HG02623 (cell line): ENCODE results near the gene SH3BP2.
A peak's percentile ranks its signal among the peaks of the same experiment; 100 is the strongest.

Experiments used
- ATAC-seq: cut with Tn5 transposase; IDR thresholded peaks from one replicate; pipeline ENCODE4 v1.9.1; 2021; ENCODE audit warnings: moderate library complexity; ENCODE audit not compliant: unreplicated experiment

The SH3BP2 gene, protein sequence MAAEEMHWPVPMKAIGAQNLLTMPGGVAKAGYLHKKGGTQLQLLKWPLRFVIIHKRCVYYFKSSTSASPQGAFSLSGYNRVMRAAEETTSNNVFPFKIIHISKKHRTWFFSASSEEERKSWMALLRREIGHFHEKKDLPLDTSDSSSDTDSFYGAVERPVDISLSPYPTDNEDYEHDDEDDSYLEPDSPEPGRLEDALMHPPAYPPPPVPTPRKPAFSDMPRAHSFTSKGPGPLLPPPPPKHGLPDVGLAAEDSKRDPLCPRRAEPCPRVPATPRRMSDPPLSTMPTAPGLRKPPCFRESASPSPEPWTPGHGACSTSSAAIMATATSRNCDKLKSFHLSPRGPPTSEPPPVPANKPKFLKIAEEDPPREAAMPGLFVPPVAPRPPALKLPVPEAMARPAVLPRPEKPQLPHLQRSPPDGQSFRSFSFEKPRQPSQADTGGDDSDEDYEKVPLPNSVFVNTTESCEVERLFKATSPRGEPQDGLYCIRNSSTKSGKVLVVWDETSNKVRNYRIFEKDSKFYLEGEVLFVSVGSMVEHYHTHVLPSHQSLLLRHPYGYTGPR

DNA sequence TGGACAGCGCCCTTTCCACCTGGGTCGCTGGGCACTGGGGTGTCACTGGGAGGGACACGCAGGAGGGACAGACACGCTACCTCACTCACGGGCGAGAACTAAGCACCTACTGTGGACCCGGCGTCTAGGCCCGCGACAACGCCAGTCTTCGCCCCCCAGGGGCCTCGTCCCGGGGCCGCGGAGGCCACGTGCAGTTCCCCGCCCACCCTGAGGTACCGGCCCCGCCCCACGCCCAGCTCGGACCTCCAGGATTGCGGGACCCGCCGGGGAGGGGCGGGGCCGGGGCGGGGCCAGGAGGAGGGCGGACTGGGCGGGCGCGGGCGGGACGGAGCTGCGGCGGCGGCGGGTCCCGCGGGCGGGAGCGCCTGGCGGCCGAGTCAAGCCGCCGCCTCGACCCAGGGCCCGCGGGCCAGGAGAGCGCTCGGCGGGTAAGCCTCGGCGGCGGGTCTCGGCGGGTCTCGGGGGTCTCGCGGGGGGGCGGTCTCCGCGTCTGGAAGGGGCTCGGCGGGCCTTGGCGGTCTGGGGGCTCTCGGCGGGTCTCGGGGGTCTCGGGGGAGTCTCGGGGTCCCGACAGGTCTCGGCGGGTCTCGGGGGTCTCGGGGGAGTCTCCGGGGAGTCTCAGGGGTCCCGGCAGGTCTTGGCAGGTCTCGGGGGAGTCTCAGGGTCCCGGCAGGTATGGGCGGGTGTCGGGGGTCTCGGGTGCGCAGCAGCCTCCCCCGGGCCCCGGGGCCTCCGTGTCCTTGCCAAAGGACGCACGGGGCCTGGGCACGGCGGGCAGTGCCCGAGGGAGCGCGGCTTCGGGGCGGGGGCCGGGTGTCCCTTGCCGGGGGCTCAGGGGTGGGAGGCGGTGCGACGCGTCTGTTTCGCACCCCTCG lies at the start of gene SH3BP2:
Gene SH3BP2, plus strand, starts transcription at position 375 of the 875 bp plus-strand sequence. CDS start 27,533 bp downstream, outside the sequence.
- ATAC-seq = peak; percentile 44

DNA sequence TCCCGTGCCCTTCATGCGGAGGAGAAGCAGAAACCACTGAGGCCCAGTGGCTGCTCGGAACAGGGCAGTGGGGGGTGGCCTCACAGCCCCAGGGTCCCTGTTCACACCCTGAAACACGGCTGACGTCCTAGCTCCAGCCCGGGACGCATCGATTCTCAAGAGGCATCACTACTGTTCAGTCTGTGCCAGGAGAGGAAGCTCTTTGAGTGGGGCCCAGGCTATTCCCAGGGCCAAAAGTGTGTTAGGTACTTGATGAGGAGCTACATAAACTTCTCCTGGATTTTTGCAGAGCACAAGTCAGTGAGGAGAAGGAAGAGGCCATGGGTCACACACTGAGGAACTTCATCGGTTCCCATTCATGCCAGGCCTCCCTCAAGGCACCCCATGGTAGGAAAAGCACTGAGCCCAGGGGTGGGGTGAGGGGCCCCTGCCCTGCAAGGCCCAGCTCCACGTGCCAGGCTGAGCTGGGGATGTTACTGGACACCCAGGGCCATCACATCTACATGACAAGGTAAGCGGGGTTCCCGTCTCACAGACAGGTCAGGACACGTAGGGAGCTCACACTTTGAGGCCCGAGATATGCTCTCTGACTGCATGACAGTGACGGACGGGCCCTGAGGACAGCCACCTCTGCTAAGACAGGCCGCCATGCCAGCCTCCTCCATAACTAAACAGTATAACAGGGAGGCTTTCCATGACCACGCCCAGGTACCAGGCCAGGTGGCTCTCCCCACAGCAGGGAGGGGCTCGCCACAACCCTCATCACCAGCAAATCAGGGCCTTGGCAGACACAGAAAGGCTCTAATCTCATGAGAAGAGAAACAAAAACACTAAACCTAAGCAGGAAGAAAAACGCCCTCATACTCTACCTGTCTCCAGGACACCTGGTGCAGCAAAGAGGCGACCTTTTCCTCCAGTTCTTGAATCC lies 49.1 kb upstream of the SH3BP2 start:
- ATAC-seq = no peak

DNA sequence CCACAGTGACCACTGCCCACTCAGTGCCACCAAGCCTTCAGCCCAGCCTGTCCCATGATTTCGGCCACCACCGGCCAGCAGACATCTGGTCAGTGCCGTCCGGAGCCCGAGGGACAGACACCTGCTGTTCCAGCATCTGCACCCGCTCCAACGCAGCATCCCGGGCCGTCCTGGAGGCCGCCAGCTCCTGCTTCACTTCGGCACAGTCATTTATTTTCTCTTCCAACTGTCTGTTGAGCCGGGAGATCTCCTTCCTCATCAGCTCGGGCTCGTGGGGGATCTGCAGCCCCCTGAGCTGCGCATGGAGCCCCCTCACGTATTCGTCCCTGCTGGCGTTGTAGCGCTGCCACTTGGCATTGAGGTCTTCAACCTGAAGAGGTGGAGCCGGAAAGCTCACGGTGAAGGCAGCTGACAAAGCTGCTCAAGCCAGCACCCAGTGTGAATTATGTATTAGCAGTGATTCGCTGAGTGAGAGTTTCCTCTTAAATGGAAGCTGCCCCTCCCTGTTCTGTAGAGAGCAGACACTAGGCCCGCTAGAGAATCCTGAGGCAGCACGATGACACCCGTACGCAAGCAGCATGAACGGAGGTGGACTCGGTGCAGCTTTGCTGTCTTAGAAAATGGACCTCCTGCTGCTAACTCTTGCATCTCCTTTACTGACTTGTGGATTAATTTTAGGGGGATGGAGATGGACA lies 48.2 kb upstream of the SH3BP2 start:
- no peak for ATAC-seq

DNA sequence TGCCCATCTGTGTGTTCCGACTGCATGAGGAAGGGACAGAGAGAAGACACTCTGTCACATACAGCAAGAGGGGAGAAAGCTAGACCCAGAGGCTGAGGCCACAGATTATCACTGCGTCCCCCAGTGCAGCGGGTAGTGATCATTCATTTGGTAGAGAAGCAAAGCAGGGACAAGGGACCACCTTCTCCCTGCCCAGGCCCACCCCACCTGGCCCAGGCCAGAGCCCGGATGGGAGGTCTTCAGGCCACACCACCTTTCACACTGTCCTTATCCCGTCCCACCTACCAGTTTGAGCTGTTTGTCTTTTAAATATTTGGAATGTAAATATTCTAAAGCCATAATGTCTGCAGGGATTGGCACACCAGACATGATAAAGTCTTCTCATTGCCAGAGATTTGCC lies 47.4 kb upstream of the SH3BP2 start:
- no peak for ATAC-seq

DNA sequence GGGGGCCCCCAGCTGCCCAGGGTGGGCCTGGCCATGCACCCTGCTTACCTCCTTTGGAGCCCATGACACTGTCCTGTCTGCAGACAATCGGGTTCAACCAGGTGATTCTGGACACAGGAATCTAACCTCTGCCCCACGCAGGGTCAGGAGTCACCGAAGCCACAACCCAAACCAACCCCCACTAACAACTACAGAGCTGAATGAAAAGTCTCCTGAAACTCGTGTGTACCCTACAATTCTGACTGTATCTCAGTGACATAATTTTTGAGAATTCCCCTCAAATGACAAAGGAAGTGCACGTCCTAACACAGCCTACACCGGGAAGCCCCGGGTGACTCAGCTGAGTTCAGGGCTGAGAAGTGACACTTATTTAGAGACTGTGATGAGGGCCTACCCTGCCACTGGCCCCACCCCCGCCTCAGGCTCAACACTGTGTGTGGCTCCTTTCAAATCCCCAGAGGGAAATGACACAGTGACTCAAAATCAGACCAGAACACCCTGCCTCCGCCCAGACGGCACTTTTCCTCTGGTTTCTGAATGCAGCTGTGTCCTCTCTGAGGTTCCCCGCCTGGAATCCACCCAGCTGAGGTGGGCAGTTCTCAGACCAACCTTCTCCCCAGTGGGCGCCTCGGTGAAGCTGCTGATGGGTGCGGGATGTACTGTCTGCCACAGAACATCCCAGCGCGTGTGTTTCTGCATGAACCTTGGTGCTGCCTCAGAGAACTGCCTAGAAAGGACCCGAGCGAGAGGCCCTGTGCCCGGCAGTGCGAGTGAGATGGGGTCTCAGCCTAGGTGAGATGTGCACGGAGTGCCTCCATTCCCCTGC lies 46.7 kb upstream of the SH3BP2 start:
- ATAC-seq = peak; percentile 91

DNA sequence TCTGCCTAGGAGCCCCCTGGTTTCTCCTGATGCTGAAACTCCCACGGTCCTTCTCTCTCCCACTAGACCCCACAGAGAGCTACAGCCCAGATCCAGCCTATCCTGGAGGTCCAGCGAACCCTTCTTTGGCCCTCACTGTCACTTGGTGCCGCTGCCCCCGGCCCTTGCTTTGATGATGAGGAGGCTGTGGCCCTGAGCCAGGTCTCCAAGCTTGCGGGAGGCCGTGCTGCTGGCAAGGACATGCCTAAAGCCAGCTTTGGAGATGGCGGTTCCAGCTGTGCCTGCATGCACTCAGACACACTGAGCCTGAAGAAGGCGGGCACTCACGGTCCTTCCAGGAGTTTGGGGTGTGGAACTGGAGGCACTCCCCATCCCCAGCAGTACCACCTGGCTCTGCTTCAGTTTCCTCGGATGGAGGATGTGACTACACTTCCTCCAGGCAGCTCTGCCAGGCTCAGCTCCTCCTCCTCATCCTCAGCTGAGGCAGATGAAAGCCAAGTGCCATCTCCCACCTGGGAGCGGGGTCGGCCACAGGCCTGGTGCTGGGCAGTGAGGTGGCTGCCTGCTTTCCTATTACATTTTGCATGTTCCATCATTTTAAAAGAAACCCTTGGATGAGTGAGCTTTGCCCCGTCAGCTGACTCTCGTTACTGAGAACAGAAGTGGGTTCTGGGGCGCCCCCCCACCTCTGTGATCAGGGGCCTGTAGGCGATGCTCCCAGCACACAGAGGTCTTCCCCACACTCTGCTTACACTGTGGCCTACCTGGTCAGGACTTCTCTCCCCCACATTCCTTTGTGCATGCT lies 45.8 kb upstream of the SH3BP2 start:
- ATAC-seq = no peak

DNA sequence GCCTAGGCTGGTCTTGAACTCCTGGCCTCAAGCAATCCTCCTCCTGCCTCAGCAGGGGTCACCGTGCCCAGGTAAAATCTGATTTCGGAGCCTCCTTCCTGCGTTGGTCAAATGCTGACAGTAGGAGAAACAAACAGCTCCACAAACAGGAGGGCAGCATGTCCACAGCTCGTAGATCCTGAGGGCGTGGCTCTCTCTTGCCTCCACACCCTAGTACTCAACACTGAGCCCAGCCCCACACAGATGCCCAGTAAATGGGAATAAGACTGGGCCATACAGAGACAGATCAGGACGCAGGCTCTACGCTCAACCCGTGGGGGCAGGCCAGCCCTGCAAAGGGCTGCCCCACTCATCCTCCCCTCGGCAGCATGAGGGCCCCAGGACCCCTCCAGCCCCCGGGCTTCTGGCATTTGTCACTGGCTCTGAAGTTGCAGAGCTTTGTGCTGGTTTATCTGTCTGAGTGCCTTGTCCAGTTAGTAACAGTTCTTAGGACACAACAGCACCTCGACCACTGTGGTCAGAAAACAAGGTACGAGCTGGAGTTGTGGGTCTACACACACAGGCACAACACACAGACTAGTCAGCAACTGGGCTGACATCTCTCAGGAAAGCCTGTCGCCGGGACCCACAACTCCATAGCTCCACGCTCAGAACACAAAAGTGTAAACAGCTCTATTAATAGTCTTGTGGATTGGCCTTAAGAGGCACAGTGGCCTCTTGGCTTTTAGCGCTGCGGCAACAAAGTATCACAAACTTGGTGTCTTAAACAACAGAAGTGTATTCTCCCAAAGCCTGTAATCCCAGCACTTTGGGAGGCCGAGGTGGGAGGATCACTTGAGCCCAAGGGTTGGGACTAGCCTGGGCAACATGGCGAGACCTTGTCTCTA lies 41.9 kb upstream of the SH3BP2 start:
- no peak for ATAC-seq

DNA sequence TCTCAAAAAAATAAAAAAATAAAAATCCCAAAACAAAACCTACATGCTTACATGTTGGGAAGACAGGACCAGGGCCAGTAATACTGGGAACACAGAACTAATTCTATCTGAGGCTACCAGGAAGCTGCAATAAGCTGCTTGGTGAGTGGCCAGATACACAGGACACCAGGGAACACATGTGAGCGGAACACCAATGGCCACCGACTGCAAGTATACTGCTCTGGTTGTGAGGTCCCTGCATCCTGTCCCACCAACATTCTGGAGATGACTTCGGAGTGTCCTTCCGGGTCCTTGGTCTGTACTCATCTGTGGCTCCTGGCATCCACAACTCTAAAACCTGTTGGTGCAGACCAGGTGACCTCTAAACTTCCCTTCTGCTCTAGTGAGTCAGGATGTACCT lies 39.4 kb upstream of the SH3BP2 start:
- no peak for ATAC-seq

DNA sequence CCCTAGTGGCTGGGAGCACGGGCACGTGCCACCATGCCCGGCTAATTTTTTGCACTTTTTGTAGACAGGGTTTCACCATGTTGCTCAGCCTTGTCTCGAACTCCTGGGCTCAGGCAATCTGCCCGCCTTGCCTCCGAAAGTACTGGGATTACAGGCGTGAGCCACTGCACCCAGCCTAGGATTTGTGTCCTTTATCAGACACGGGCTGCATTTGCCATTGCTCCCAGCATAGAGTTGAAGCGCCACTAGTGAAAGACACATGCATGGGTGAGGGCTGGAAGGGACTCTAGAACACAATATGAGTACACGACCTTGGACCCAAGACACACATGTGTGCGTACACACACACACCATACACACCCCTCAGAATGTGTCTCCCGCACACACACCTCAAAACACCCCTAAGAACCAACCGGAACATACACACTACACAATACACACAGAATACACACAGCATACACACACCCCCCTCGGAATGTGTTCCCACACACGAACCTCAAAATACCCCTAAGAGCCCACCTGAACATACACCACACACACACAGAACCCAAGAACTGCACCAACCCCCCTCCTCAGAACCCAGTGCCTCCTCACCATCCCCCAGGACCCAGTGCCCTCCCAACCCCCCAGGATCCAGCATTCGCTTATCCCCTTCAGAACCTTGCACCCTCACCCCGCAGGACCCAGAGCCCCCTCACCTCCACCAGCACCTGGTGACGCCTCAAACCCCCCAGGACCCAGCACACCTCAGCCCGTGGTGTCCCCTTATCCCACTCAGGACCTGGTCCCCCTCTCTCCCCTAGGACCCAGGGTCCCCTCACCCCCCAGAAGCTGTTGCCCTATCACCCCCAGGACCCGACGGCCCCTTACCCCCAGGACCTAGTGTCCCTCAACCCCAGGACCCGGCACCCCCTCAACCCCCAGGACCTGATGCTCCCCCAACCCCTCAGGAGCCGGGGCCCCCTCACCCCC lies 37.8 kb upstream of the SH3BP2 start:
- no peak for ATAC-seq

DNA sequence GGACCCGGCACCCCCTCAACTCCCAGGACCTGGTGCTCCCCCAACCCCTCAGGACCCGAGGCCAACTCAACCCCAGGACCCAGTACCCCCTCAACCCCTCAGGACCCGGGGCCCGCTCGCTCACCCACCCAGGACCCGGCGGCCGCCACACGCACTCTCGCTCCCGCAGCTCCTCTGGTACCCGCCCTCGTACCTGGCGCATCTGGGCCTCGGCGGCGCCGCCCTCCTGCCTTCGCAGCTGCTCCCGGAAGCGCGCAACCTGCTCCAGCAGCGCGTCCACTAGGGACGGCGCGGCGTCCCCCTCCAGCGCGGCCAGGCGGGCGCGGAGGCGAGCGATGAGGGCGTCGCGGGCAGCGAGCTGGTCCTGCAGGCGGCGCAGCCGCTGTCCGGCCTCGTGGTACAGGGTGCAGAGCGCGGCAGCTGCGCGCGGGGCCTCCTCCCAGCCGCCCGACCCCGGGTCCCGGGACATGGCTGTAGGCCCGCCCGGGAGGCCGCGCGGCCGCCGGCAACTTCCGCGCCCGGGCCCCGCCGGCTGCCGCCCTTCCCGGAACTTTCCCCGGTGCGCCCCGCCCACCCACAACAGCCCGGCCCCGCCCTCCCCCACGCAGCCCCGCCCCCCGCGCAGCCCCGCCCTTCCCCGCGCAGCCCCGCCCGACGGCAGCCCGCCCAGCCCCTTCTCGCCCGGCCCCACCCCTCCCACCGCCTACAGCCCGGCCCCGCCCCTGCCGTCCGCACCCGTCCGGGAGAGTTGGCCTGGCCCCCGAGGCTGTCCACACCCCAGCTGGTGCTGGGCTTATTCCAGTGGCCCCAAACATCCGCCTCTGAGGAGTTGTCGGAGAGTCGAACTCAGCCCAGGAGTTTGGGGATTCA lies 36.8 kb upstream of the SH3BP2 start, which contains the start of gene TNIP2:
Gene TNIP2, minus strand, starts transcription at position 516 of the 870 bp plus-strand sequence. Its CDS starts 47 bp downstream, at position 469.
- ATAC-seq = peak; percentile 51

DNA sequence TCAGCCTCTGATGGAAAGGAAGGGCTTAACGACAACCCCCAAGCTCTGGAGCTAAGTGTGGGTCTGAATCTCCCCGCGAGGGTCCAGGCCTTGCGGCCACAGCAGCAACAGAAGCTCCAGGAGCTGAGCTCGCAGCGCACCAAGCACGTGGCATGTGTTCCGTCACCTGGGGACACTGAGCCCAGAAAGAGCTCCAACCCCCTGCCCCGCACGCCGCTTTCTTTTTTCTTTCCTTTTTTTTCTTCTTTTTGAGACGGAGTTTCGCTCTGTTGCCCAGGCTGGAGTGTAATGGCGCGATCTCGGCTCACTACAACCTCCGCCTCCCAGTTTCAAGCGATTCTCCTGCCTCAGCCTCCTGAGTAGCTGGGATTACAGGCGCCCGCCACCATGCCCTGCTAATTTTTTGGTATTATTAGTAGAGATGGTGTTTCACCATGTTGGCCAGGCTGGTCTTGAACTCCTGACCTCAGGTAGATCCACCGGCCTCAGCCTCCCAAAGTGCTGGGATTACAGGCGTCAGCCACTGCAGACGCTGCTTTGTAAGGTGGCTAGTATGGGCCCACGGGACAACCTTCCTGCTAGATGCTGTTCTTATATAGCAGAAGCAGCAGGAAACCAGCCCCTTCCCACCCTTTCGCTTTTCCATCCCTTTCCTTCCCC lies 36.1 kb upstream of the SH3BP2 start:
- ATAC-seq = no peak

DNA sequence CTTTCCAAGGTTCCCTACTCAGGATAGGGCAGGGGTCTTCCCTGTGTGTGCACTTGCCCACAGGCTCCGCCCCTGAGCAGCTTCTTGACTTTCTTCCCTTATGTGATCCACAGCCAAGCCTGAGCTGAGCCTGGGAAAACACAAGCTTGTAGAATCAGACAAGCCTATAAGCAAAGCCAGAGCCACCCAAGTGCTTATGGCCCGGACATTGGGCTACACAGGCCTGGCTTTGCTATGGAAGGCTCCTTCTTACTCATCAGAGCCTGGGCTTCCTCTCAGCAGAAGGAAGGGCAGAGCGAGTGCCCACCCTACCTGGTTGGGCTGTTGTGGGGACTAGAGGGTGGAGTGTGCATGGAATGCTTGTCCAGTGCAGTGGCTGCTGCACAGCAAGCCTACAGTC lies 35.5 kb upstream of the SH3BP2 start:
- ATAC-seq = no peak

DNA sequence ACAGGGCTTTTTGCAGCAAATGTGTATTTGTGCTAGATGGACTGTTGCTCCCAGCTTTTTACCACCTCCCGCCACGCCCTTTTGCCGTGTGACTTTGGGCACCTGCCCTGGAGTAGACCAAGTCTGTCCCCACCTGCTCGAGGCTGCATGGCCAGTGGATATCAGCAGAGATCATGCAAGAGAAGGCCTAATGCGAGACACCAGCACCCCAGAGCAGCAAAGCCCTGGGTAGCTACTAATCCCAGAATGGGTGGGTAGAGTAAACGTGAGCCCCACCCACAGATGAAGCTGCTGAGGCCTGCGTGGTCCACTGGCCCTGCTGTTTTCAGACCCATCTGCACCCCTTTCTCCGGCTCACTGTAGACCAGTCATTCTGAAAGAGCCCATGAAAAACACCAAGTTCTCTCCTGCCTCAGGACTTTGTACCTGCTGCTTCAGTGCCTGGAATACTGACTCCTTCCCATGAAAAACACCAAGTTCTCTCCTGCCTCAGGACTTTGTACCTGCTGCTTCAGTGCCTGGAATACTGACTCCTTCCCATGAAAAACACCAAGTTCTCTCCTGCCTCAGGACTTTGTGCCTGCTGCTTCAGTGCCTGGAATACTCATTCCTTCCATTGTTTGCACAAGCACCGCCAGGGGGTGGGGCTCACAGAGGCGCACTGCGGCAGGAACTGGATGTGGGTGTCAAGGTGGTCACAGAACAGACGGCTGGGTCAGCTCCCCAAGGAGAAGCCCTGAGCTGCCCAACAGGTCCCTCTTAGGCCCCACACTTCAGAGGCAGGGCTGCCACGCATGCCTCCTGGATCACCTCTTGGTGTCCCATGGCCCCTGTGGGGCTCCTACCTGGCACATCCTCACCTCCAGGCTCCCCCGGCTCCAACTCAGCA lies 31.6 kb upstream of the SH3BP2 start:
- no peak for ATAC-seq

DNA sequence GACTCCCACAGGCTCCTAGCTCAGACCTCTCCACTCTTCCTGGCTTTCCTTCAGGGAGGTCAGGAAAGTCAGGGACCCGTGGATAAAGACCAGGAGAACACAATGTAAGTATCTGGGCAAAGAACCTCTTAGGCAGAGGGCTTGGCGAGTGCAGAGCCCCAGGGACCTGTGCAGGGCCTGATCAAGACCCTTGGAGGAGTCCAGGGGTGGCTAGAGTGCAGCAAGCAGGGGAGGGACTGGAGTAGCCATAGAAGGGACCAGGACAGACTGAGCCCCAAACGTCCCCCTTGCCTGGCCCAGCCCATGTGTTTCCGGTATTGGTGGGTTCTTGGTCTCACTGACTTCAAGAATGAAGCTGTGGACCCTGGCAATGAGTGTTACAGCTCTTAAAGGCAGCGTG lies 30.8 kb upstream of the SH3BP2 start:
- no peak for ATAC-seq
